Thyroid gland (tissue), 4 donors: ENCODE measurements around the gene ZNF778. TPM values are rescaled to one million over a fixed set of nuclear protein-coding genes. Genes with fewer than 3 reads are reported as not detected.

Experiments
- DNase-seq, 2 donors: peaks; one replicate each; pipeline ENCODE4 v3.0.0-alpha.2; 2019
- H3K27ac ChIP-seq, 3 donors: fragments of 200-600 bp; sonication (generic); 1 replicate in 2 of 3; 2 replicates in 1 of 3; pipeline ENCODE4 v1.5.1; 2016 to 2019; ENCODE audit warnings: mild to moderate bottlenecking in 1 of 3, moderate library complexity in 1 of 3
- H3K27me3 ChIP-seq: fragments of 200-600 bp; sonication (generic); one replicate; pipeline ENCODE4 v1.5.1; 2019
- H3K36me3 ChIP-seq, 2 donors: fragments of 200-600 bp; sonication (generic); one replicate each; pipeline ENCODE4 v1.5.1; 2016 to 2019
- H3K4me1 ChIP-seq, 2 donors: fragments of 200-600 bp; sonication (generic); one replicate each; pipeline ENCODE4 v1.5.1; 2017 to 2019
- H3K4me3 ChIP-seq, 3 donors: fragments of 200-600 bp; sonication (generic); replicated peaks in 1 of 3; 1 replicate in 2 of 3; 2 replicates in 1 of 3; pipeline ENCODE4 v1.5.1; 2016; ENCODE audit warnings: mild to moderate bottlenecking in 1 of 3
- H3K9me3 ChIP-seq: fragments of 200-600 bp; sonication (generic); one replicate; pipeline ENCODE4 v1.5.1; 2017
- POLR2A ChIP-seq, 2 donors: fragments of 450-650 bp; IDR thresholded peaks; one replicate each; pipeline ENCODE4 v1.6.1; 2017; ENCODE audit warnings: antibody characterized with exemption in 2 of 2, mild to moderate bottlenecking in 2 of 2, moderate library complexity in 1 of 2
- WGBS, 2 donors: methylation state at CpG; one replicate each; pipeline ENCODE4 v1.1.5; 2017; 5-methylcytosine and 5-hydroxymethylcytosine counted together
- intact Hi-C: fragments of 100-400 bp; cut with DNase I; formaldehyde crosslinking; loops from one replicate; pipeline ENCODE4 v1.15.1; 2023
- total RNA-seq, 4 donors: library from RNA; depleted of rRNA; stranded (reverse); fragments of >200 nt; gene quantifications; one replicate each; pipeline ENCODE4 v1.2.3, GENCODE V29; 2016
- TF ChIP-seq, protein P1 (sequence below), 6 experiments: fragments of 200-600 bp in 3 of 6; fragments of 450-650 bp in 3 of 6; sonication (generic) in 3 of 6; IDR thresholded peaks; one replicate each; pipeline ENCODE4 v1.5.1; 2016 to 2019; ENCODE audit warnings: antibody characterized with exemption in 6 of 6, mild to moderate bottlenecking in 2 of 6, inconsistent platforms in 1 of 6, moderate library complexity in 1 of 6

ZNF778 gene
- total RNA-seq, 4 donors from 2014 or later: 17.5 to 36.4 (median 30.9) TPM

- no peaks in the 10 kb centered on the region for H3K27me3 ChIP-seq
- intact Hi-C loops: no loop called here
- peaks cover 41 to 50% of the 10 kb centered on the region in 2 donors for H3K36me3 ChIP-seq
- DNase-seq: no peak
- H3K27ac ChIP-seq: no peak overlapping the region
- TF ChIP-seq, protein P1, sequence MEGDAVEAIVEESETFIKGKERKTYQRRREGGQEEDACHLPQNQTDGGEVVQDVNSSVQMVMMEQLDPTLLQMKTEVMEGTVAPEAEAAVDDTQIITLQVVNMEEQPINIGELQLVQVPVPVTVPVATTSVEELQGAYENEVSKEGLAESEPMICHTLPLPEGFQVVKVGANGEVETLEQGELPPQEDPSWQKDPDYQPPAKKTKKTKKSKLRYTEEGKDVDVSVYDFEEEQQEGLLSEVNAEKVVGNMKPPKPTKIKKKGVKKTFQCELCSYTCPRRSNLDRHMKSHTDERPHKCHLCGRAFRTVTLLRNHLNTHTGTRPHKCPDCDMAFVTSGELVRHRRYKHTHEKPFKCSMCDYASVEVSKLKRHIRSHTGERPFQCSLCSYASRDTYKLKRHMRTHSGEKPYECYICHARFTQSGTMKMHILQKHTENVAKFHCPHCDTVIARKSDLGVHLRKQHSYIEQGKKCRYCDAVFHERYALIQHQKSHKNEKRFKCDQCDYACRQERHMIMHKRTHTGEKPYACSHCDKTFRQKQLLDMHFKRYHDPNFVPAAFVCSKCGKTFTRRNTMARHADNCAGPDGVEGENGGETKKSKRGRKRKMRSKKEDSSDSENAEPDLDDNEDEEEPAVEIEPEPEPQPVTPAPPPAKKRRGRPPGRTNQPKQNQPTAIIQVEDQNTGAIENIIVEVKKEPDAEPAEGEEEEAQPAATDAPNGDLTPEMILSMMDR (IDR thresholded peaks at IDR 0.05): no peak
- TF ChIP-seq POLR2A (IDR thresholded peaks at IDR 0.05): no peak
- H3K4me3 ChIP-seq: no peak overlapping the region
- no peaks in the 10 kb centered on the region for H3K4me1 ChIP-seq
- 93 to 97% methylated on average over 15 to 20 of the region's 30 CpGs for WGBS, 2 donors
- no peaks in the 10 kb centered on the region for H3K9me3 ChIP-seq
Observed at GRCh38 chr16:89274561-89275283, 57.2 kb downstream of the ZNF778 start.

DNA sequence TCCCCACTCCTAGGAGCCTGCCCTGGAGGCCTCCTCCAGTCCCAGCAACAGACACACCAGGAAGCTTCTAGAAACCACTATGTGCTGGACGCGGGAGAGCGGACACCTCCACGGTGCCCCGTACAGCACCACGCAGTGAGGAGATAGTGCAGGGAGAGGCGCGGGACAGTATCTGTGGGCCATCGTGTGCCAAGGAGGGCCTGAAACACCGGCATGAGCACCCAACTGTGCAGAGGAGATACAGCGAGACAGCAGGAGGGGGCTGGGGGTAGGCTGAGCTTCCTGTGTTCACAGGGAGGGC is 57.7 kb downstream of the ZNF778 start:
- H3K27me3 ChIP-seq: no peaks in the 10 kb centered on the region
- no peak overlapping the region for H3K27ac ChIP-seq
- no peaks in the 10 kb centered on the region for H3K4me1 ChIP-seq
- no peaks in the 10 kb centered on the region for H3K9me3 ChIP-seq
- peaks cover 38 to 50% of the 10 kb centered on the region in 2 donors for H3K36me3 ChIP-seq
- WGBS, 2 donors: 91 to 98% methylated on average over 6 to 11 of the region's 11 CpGs
- DNase-seq: no peak
- TF ChIP-seq POLR2A (IDR thresholded peaks at IDR 0.05): no peak
- TF ChIP-seq, protein P1 (IDR thresholded peaks at IDR 0.05): no peak
- H3K4me3 ChIP-seq: no peak overlapping the region
- intact Hi-C loops: no loop called here

GRCh38 chr16:89275837-89276720 is 58.6 kb downstream of the ZNF778 start:
- TF ChIP-seq, protein P1 (IDR thresholded peaks at IDR 0.05): no peak
- TF ChIP-seq POLR2A (IDR thresholded peaks at IDR 0.05): no peak
- Histone ChIP-seq H3K27ac (no peak overlapping the region), H3K9me3 (no peaks in the 10 kb centered on the region), H3K27me3 (no peaks in the 10 kb centered on the region), H3K4me1 (no peaks in the 10 kb centered on the region), H3K4me3 (no peak overlapping the region), H3K36me3 (peaks cover 42 to 55% of the 10 kb centered on the region in 2 donors)
- 95 to 97% methylated on average over 27 to 39 of the region's 39 CpGs for WGBS, 2 donors
- DNase-seq: no peak
- intact Hi-C loops: no loop called here

DNA sequence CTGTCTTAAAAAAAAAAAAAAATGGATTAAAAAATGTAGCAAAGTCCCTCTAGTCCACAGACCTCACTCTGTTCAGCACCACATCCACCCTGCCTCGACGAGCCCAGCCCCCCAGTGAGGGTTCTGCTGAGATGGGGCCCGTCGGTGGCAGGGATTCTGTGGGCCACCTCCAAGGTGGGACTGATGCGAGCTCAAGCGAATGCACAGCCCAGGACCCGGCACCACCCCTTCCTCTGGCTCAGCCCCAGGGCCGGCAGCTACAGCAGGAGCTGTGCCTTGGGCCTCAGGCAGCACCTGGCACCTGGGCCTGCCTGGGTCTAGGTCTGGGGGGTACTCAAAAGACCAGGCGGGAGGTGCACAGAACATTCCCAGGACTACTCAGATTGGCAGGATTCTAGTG is 59.5 kb downstream of the ZNF778 start:
- Histone ChIP-seq H3K9me3 (no peaks in the 10 kb centered on the region), H3K36me3 (peaks cover 42 to 62% of the 10 kb centered on the region in 2 donors), H3K4me3 (no peak overlapping the region), H3K4me1 (no peaks in the 10 kb centered on the region), H3K27ac (no peak overlapping the region), H3K27me3 (no peaks in the 10 kb centered on the region)
- WGBS, 2 donors: 89 to 91% methylated on average over 8 to 9 of the region's 9 CpGs
- TF ChIP-seq, protein P1 (IDR thresholded peaks at IDR 0.05): no peak
- TF ChIP-seq POLR2A (IDR thresholded peaks at IDR 0.05): no peak
- DNase-seq: no peak
- intact Hi-C loops: no loop called here
